Dermis microvascular lymphatic vessel endothelial cell (primary cell): ENCODE data around the gene DHRS1. TPM values are rescaled to one million over a fixed set of nuclear protein-coding genes. Genes with fewer than 3 reads are reported as not detected.

Experiments
- DNase-seq, 2 donors: peaks; one replicate each; pipeline versions ENCODE4 v3.0.0 to v3.0.0-alpha.2; 2010; ENCODE audit warnings: low read depth in 2 of 2
- total RNA-seq: library from RNA; depleted of rRNA; stranded (reverse); fragments of >200 nt; gene quantifications from 2 replicates; pipeline ENCODE4 v1.2.1, GENCODE V29; 2014

The DHRS1 gene
- total RNA-seq, 1 donor from 2014 or later: 9.1 TPM

- no peak for DNase-seq
Observed at GRCh38 chr14:24266344-24267244, 33.0 kb downstream of the DHRS1 start.

DNA sequence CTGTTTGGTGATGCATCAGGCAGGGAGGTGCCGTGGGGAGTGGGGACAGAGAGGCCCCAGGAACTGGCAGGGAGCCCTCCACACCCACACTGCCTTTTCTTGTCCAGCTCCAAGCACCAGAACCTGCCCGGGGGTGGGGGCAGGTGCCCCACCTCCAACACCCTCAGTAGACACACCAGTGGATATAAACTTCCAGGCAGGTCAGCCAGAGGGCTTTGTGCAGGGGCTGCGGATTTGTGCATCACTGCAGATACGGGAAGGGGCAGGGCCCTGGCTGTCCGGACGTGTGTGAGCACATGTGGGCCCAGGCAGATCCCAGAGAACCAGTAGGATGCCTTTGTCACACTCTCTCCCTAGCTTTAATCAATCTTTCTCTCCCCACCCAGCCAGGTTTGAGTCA is 35.3 kb downstream of the DHRS1 start:
- no peak for DNase-seq

- no peak for DNase-seq
Observed at GRCh38 chr14:24263848-24264247, 35.7 kb downstream of the DHRS1 start.

DNA sequence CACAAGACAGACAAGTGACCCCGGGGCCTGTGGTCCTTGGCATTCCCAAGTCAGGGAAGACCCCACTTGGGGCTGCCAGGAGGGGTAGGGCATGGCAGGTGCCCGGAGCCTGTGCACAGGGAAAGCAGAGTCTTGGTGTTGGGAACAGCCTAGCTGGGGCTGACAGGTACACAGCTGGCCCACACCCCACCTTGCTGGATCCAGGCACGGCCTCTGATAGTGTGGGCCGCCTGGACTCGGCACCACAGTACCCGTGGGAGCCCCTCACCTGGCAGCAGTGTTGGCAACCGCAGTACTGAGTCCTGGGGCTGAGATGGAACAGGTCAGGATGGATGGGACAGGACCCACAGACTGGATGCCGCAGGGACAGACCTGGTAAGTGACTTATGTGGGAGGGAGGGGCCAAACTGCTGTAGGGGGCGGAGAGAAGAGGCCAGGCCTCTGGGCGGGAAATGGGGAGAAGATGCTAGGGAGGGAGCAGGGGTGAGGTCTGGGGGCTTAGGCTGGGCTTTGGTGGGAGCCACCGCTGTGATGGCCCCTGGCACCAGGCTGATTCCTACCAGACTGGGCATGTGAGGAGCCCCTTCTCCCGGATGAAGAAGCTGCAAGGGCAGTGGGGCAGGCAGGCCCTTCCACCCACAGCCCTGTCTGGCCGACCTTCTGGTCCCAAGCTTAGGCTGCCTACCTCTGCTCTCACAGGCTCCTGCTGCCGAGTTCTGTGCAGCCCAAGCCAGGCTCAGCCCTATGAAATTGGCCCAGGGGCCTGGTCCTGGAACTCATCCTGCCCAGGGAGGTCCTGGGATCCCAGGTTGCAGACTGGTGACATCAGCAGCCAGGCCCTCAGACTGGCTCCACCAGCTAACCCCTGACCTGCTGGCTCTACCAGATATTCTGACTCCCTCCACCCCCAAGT is 36.5 kb downstream of the DHRS1 start, which contains the start of gene TGM1:
TGM1 (minus strand) TSS at position 357 of the 913 bp plus-strand sequence. CDS start 825 bp downstream, outside the sequence.
- DNase-seq: no peak

DNA sequence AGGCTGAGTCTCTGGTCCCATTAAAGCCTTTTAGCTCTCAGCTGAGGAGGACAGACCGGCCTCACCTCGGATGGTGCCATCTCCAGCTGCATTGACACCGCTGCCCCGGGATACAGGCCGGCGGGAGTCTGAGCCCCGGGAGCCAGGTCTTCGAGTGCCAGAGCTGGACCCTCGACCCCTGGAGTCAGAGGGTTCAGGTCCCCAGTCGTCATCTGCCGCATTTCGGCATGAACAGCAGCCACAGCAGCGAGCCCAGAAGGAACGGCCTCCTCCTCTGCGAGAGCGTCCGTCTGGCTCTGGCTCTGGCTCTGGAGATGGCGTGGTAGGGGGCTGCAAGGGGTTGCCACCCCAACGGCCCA is 37.6 kb downstream of the DHRS1 start:
- DNase-seq: no peak

DNA sequence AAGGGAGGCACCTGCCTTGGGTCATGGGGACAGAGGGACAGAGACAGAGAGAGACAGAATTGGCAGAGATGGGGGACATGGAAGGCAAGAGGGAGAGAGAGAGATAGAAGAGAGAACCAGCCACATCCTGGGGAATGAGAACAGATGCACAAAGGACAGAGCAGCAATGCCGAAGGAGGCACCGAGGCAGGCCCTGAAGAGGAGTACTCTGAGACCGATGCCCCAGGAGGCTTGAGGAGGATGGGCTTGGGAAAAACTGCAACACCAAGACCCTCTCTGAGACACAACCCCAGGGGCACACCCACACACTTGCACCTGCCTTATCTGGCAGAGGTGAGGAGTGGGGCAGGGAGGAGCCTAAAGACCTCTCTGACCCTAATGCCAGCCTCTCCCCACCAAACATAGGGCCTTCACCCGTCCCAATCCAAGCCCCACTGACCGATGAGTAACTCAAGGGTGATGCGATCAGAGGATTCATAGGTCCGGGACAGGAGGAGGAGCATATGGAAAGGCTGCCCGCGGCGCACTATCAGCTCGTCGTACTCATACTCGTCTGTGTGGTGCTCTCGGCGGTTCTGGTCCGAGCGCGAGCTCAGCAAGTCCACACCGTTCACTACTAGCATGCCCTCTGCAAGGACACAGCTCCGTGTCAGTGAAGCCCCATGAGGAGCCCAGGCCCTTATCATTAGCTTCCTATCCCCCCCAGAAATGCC is 38.2 kb downstream of the DHRS1 start:
- no peak for DNase-seq

DNA sequence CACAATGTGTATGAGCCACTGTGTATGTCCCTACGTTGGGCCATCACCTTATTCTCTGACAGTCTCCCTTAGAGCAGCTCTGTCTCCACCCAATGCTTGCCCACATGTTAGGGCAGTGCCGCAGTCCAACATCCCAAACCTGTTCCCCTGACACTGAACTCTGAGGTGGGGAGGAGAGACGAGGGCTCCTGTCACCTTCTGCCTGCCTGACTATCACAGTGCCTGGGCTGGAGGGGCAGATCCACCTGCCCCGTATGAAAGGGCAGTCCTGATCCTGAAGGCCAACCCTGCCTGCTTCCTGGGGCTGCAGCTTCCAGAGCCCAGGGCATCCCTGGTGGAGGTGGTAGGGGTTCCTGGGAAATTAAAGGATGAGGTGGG is 38.8 kb downstream of the DHRS1 start:
- DNase-seq: no peak

DNA sequence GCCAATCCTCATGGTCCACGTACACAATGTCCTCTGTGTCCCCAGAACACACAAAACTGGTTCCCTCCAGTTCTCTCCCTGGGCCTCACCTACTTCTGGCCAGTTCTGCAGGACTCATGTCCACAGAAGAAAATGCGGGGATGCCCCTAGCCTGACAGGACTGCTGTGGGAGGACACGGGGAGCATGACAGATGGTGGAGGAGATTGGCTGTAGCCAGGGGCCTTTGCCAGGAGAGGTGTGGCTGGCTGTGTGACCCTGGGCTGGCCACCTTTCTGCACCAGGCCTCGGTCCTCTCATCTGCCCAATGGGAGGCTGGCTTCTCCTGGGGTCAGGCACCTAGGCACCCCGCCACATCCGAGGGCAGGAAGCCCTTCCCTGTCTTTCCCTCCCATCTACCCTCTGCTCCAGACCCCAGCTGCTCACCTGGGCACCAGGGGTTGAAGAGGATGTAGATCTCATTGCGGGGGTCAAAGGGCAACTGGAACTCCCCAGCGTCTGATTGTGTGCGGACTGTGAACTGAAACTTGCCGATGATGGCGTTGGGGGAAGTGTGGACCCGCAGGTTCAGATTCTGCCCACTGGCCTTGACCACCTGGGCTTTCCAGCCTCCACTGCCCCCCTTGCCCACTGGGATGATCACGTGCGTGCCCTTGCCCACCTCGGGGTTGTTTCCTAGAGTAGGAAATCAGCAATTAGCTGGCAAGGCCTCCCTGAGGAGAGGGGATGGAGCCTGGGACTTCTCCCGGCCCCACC is 39.4 kb downstream of the DHRS1 start:
- DNase-seq: no peak

- no peak for DNase-seq
Observed at GRCh38 chr14:24259282-24260025, 40.1 kb downstream of the DHRS1 start.

- DNase-seq: no peak
Observed at GRCh38 chr14:24258548-24259265, 40.9 kb downstream of the DHRS1 start.

DNA sequence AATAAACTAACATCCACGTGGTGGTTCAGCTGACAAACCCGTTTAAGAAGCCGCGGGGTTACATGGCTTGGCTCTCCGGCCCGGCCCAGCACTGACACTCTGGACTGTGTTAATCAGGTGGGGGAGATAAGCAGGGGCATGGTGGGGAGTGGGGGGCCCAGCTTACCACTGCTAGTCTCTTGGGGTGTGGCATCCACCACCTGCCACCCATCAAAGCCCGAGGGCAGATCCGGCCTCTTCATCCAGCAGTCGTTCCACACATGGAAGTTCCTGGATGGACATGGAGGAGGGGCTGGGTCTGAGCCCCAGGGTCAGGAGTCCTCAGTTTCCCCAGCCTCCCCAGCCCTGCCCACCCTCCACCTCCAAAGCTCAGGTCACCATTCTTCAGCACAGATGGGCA is 41.5 kb downstream of the DHRS1 start:
- DNase-seq: no peak

DNA sequence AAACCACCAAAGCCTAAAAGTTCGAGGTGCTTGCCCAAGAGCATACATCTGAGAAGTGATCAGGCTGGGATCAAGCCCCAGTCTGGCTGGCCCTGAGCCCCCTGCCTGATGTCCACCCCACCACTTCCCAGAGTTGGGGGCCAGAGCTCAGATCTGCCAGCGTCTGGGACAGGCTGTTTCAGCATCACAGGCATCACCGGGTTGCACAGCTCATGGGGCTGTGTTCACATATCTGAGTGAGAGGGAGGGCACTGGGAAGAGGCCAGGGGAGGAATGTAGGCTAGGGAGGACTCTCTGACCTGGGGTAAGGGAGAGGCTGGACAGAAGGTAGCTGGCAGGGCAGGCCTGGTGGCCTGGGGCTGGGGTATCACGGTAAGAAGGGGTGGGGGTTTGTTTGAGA is 42.6 kb downstream of the DHRS1 start:
- no peak for DNase-seq

DNA sequence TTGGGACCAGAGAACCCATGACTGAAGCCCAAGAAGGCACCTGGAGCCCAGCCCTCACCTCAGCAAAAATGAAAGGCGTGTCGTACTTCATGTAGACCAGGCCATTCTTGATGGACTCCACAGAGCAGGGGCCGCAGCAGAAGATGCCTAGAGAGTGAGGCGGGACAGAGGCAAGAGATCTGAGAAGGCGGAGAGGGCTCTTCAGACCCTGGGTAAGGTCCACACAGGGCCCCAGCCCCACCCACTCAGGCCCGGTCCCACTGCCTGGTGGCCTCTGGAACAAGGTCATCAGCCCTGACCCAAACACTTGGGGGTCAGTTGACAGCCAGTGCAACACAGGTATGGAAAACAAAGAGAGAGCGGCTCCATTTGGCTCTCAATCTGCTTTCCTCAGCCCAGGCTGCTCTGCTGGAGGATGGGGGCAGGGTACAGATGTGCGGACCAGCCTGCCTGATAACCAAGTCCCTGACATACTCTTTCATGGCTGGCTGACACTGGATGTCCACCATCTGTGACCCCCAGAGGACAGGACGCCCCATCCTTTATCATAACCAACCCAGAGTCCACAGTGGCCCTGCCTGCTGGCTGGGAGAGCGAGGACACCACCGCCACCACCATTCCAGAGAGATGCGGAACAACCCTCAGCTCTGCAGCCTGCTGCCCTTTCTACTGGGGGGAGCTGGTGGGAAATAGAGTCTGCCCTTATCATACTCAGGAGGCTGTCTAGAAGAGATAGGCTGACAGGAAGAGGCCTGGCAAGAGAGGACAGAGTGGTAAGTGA is 43.5 kb downstream of the DHRS1 start:
- no peak for DNase-seq

DNA sequence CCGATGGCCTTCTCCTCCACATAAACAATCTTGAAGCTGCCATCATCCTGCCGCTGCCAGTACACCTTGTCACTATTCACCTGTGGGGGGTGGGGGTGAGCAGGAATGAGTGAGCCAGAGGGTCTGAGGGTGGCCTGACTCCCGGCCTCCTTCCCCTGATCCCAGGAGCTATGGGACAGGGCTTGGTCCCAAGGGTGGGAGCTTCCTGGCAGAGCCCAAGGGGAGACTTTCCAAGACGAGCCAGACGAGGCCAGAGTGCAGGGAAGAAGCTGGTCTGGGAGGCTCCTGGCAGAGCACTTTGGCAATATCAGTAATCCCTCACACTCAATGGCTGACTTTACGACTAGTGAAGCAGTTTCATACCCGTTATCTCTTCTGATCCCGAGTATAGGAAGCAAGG is 44.1 kb downstream of the DHRS1 start:
- DNase-seq: no peak

DNA sequence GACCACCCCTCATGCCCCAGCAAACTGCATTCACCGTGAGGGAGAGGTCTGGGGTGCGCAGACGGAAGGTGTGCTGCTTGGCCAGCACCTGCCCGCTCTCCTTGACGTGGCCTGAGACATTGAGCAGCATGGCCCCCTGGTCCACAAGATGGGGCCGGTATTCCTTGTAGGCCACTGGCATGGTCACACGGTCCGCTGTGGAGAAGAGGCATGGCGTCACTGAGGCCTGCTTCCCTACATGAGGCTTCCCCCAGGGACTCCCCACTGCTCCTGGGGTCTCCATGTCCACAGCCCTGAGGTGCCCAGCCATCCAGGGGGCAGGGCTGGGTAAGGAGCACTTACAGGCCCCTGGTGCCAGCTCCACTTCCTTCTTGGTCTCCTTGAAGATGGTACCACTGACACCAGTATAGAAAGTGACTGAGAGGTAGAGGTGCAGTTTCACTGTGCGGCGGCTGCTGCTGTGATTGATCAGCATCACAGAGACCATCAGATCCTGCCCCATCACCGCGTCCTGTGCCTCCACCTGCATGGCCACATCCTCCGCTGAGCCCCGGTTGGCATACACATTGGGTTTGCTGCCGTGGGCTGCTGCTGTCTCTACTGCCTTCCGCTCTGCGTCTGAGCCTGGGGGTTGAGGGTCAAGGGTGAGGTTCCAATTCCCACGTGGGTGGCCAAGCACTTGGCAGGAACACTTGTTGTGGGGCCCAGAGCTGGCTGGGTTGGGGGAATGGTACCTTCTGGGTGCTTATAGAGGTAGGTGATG is 44.8 kb downstream of the DHRS1 start:
- no peak for DNase-seq

- no peak for DNase-seq
Observed at GRCh38 chr14:24253936-24254335, 45.6 kb downstream of the DHRS1 start.

DNA sequence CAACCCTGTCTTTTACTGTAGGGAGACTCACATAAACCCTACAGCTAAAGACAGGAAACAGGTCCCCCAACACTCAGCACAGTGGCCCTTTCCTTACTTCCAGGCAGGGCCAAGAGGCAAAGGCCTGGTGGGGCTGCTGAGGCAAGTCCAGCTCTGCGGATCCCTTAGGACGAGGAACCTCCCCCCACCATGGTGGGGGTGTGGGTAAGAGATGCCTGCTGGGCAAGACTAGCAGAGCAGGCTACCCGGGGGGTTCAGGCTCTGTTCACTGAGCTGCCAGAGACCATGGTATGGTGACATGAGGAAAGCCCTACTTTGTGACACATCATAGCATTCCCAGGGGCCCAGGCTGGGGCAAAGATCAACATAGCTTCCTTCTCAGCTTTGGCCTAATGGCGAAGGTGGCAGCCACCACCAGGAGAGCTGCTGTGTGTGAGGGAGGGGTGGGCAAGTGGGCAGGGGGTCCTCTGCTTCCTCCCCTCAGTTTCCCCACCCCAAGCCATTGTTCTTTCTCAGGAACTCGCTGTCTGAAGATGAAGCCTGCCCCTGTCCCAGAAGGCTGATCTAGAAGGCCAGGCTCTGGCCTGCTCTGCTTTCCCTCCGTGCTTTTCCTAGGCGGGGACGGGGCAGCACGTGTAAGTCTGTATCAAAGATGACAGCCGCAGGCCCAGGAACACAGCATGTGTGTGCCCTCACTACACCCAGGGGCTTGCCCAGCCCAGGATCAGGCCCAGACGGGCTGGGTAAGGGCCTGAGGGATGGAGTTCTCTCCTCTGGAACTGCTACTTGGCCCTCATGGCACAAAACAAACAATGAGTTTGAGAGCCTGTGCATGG is 47.1 kb downstream of the DHRS1 start:
- no peak for DNase-seq
